Amniotic epithelial cell (primary cell): ENCODE measurements around the gene SKI.
"Not testable (repeated sequence)": the region's sequence is repeated elsewhere in the genome, so short reads cannot be mapped to it uniquely, and the experiment has no call there.

Source experiments
- DNase-seq: peaks from one replicate; pipeline ENCODE4 v3.0.0-alpha.2; 2010; ENCODE audit warnings: low read depth

SKI gene

GRCh38 chr1:2259668-2260402, 31.7 kb downstream of the SKI start:
- no peak for DNase-seq

- DNase-seq = not testable (repeated sequence)
Observed at GRCh38 chr1:2260470-2260869, 32.4 kb downstream of the SKI start.

DNA sequence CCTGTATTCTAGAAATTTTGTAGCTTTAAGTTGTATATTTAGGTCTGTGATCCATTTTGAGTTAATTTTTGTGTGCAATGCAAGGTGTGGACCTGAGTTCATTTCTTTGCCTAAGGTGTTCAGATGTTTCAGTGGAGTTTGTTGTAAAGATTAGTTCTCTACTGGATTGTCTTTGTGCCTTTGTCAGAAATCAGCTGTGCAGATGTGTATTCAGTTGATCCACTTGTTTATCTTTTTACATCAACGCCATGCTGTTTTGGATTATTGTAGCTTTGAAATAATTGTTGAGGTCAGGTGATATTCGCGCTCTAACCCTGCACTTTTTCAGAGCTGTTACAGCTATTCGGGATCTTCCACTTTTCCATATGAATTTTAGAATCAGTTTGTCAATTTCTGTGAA, 32.8 kb downstream of the SKI start:
- DNase-seq = no peak

- not testable (repeated sequence) for DNase-seq
Observed at GRCh38 chr1:2261476-2262395, 33.6 kb downstream of the SKI start.

DNA sequence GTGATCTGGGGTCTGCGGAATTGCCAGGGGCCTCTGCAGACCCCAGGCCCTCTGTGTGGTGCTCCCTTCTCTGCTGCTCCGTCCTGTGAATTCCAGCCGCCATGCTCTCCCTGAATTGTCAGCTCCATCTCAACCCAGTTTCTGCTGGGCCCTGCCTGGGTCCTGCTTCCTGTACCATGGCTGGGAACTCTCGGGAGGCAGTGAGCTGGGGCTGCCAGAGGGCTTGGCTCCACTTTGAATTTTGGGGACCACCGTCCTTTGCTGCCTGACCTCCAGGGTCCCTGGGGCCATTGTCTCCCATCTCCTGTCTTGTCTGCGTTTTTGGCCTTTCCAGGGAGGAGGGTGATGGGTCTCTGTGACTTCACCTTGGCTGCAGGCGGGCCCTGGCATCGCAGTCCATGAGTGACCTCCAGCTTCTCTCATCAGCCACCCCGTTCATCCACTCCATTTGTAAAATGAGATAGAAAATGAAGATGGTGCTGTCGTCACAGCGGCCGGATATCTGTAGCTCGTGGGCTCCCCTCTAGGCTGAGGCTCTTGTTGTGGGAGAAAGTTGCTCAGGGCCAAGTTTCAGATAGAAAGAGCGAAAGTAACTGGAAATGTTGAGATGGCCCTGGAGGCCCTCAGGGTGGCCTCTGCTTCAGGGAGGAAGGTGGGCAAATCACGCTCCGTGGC, 38.3 kb downstream of the SKI start:
- DNase-seq = no peak

- no peak for DNase-seq
Observed at GRCh38 chr1:2267051-2267830, 39.1 kb downstream of the SKI start.

GRCh38 chr1:2267862-2268261, 39.7 kb downstream of the SKI start:
- no peak for DNase-seq

DNA sequence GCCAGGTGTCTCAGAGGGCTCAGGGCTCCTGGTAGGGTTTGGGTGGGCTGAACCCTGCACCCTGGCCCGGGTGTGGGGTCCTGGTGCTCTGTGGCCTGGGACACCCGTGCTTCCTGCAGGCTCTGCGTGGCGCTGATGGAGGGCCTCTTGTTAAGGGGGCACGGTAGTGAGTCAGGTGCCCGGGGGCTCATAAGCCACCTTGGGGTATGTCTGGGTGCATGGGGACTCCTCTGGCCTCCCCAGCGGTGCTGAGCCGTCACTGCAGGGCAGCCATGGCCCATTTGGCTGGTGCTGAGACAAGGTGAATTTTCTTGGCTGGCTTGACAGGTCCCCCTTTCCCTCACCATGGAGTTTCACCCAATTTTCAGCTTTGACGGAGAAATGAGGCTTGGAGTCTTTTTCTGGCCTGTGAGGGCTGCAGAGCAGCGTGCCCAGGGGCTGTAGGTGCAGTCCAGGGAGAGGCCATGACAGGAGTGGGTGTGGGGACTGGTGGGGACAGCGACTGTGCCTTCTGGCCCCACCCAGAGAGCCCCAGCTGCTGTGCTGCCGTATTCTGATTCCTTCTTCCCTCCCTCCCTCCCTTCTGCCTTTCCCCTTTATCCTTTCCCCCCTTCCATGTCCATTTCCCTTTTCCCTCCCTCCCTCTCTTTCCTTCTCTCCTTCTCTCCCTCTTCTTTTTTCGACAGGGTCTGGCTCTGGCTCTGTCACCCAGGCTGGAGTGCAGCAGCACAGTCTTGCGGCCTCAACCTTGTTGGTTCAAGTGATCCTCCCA, 40.4 kb downstream of the SKI start:
- no peak for DNase-seq

DNA sequence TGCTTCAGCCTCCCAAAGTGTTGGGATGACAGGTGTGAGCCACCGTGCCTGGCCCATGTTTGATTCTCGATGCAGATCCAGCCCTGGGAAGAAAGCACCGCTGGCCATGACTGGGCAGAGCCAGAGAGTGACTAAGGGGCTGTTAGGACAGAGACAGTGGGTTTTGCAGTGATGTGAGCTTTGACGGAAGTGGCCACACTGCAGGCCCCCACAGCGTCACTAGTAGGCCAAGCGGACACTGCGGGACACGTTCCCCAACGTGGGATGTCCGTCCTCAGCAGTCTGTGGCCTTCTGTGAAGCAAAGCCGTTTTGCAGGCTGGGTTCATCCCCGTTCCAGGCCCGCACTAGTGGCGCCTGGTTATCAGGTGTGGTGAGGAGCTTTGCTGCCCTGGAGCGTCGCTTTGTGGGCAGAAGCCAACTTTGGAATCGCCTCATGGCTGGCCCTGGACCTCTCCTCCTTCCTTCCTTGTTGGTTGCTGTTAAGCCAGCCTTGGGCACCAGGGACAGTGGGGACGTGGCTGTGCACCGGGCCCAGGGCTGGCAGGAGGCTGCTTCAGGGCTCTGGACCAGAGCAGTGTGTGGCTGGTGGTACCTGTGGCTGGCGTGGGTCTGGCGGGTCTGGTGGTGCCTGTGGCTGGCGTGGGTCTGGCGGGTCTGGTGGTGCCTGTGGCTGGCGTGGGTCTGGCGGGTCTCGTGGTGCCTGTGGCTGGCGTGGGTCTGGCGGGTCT, 41.2 kb downstream of the SKI start:
- DNase-seq = no peak

GRCh38 chr1:2269922-2270259, 41.8 kb downstream of the SKI start:
- DNase-seq = no peak

DNA sequence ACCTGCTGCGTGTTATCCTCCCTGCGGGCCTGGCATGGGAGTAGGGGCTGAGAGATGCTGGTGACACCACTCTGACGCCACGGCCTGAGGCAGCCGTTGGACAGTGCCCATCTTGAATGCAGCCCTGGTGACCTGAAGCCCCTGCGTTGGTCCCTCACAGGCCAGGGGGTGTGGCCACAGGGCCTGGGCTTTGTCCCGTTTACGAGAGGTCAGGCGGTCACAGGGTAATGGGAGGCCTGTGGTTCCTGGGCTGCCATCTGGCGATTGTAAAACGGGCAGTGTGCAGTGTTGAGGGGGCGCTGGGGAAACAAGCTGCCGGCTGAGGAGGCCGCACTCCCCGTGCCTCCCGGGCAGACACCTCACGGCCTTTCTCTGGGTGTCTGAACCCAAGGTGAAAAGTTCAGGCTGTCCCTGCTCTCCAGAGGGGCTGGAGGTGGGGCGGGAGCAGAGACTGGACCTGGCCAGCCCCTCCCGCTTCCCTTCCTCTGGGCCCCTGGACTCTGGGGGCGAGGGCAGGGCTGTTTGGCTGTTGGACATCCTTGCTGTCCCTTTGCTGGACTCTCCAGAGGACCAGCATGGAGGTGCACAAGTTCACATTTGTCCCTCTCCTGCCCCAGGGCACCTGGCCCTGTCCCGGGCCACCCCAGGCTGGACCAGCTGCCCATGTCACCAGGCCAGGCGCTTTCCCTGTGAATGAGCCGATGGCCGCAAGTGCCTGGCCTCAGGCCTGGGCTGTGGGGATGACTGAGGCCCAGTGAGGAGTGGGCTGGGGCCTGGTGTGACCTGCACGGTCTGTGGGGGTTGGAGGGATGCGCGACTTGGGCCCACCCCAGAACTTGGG, 42.4 kb downstream of the SKI start:
- peak; percentile 83 for DNase-seq

- DNase-seq = no peak
Observed at GRCh38 chr1:2271211-2271721, 43.1 kb downstream of the SKI start.

GRCh38 chr1:2271841-2272655, 43.9 kb downstream of the SKI start:
- DNase-seq = peak; percentile 52

GRCh38 chr1:2272686-2273400, 44.7 kb downstream of the SKI start:
- peak; percentile 32 for DNase-seq

GRCh38 chr1:2273401-2274090, 45.4 kb downstream of the SKI start:
- DNase-seq = no peak

GRCh38 chr1:2274231-2274928, 46.3 kb downstream of the SKI start:
- DNase-seq = no peak
